HL-60/S4 treated with retinoic acid at 250 ng/mL for 4 days and 3 days (cell line): ENCODE results near the gene LRRC17.

Experiments used
- in situ Hi-C: fragments of 300-500 bp; cut with MboI; formaldehyde crosslinking; loops from 2 replicates; pipeline ENCODE4 v1.7.0; 2022; ENCODE audit warnings: low sequenced_read_pairs

Gene LRRC17

DNA sequence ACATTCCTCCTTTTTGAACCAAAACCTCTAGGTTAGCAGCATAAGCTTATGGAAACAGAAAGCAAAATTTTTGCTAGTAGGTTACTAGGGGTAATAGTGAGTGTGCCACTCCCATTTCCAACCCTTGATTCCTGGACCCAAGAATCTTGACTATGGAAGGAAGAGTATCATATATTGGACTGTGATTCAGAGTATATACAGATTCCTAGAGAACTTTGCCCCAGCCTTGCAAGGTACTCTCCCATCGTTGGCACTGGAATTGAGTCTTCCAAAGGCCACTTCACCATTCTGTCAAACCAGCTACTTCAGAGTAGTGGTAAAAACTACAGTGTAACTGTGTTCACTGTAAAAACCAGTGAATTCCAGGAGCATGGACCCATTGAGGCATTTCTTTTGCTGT, 69.4 kb downstream of the LRRC17 start:
- in situ Hi-C loops = no loop called here

DNA sequence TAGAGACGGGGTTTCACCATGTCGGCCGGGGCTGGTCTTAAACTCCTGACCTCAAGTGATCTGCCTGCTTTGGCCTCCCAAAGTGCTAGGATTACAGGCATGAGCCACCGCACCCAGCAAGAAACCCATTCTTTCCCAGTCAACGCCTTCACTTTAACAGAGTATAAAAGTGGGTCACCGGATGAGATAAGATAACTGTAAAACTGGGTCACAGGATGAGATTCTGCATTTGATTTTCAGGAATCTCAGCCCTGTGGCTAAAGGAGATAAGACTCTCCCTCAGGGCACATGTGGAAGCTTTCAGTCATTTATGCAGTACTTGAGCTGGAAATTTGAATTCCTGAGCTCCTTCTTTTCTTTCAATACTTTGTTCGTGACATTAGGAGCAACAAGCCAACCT, 70.8 kb downstream of the LRRC17 start:
- in situ Hi-C loops = no loop called here

DNA sequence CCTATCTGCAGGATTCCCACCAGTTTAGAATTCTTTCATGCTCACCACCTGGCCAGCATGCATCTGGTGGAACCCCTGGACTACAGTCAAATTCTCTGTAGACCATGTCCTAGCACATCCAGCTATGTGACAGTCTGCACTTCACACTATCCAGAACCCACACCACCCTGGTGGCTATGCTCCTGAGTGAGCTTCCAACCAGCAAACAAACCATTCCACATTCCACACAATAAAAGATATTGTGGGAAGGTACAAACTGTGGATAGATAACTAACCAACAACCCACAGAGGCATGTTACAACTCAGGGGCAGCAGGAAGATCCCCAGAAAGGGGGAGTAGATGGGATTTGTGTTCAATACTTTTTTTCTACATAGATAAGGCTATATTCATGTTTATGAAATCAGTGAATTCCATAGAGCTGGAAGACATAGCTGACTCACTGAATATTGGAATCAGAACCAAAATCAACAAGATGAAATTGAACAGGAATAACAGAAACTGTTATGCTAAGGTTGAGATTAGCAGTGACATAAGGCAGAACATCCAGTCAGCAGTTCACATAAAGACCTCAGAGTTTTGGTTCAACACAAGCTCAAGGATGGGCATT, 72.5 kb downstream of the LRRC17 start:
- in situ Hi-C loops = no loop called here

GRCh38 chr7:102988088-102988487, 75.3 kb downstream of the LRRC17 start:
- in situ Hi-C loops = no loop called here

GRCh38 chr7:102988631-102989560, 76.1 kb downstream of the LRRC17 start:
- in situ Hi-C loops = no loop called here

DNA sequence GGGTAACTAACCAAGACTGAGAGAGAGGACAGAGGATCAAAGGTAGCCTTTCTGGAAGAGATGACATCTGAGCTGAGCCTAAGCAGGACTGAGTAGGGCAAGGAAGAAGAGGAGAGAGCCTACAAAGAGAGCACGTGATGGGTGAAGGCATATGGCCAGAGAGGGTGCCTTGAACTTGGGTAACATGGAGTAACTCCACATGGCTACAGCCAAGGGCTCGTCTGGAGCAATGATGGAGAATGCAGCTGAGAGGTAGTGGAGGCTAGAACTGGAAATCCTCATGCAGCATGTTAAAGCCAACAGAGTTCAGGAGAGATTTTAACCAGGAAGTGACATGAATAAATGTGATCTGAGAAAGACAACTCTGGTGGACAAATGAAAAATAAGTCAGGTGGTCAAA, 77.8 kb downstream of the LRRC17 start:
- in situ Hi-C loops = no loop called here

DNA sequence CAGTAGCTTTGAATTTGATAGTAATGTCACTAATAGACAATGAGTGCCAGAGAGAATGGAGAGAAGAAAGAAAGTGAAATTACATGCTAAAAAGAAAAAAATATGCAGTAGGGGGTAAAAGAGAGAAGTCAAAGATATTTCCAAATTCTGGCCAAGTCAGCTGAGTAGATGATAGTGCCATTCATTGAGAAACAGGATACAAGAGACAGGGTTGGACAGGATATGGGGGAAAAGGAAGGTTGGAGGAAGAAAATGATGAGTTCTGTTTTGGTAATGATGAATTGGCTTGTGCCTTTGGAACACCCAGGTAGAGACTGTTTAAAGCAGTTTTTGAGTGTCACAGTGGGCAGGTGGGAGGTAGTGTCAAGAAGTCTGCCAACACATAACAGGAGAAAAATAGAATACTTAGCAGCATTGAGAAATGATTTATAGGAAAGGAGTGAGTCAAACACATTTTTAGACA, 78.3 kb downstream of the LRRC17 start:
- in situ Hi-C loops = no loop called here

DNA sequence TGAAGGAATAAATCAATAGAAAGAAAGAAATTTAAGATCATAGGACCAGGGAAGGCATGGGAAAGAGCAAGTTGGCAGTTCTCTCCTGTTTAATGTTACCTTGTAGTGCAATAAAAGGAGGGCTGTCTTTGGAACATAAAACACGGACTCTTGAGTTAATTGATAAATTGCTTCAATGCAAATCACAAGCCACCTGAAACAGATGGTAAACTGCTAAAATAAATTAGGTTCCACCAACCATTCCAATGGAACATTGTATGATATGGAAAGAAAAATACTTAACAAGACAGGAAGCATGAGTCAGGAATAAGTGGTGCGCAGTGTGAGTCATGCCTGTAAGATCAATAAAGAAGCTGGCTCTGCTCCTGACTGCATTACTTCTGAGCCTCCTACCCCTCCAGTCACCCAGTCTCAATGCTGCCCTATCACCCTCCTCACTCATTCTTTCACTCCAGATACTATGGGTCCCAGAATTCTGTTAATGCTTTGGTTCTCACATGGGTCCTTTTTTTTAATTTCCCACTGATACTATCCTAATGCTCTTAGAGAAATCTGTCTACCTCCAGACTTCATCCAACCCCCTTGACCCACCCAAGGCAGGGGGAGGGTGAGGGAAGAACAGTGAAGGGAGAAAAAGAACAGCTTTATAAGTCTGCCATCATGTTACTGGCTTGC, 78.9 kb downstream of the LRRC17 start:
- in situ Hi-C loops = no loop called here

GRCh38 chr7:102992509-102992937, 79.7 kb downstream of the LRRC17 start:
- in situ Hi-C loops = no loop called here

DNA sequence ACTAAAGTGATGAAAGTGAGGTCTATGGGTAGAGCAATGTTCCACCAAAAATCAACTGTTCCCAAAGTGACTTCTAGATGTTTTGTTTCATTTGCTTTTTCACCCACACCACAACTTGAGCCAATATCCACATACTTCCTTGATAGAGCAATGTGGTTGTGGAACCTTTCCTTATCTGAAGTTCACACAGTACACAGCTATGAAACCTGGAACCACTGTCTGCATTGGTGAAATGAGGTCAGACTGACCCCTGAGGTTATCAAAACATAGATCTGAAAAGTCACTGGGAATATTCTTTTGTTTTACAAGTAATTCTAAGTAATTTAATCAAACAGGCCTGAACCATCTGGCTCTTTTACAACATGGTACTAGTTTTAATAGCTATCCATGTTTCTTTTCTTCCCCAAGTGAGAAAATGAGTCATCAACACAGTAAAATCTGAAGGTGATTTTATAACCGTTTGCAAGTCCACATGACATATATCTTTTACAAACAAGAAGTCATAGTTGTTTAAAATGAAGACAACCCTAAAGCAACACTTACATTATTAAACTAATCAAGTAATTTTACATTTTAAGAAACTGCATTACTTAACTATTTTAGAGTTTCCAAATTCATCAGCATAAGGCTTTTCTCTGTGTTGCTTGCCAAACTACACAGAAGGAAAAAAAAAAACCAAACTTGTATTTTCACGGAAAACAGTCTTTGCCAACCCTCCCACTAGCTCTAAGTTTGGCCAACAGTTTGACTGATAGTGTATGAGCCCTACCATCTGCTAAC, 80.3 kb downstream of the LRRC17 start:
- in situ Hi-C loops = no loop called here

DNA sequence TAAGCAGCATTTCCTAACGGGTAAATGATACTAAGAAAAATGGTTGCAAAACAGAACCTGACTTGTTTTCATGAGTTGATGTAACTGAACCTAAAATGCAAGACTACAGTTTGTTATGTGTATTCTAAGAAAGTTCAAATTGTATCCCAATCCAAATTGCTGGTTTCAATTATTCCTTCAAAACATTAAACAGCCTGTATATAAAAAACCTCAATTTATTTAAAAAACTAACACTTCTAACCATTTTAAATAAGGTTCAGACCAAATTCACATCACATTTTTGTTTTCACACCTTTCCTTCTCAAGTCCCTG, 80.9 kb downstream of the LRRC17 start:
- in situ Hi-C loops = no loop called here

DNA sequence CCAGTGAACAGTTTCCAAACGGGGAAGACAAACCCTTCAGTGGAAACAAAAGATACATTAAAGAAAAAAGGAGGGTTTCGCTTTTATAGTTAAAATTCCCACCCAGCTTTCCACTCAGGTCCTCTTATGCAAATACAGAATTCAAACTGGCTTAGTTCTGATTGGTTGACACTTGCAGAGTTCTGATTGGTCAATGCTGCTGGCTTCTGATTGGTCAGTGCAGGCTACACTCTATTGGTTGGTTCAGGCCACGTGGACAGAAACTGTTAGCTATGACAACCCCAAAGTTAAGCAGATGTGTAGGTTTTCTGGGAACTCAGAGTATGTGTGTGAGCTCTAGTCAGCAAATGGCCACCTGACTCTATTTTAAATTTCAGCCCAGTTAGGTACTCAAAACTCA, 81.8 kb downstream of the LRRC17 start:
- in situ Hi-C loops = no loop called here
